ENCODE data around the gene TXN. TPM values are rescaled to one million over a fixed set of nuclear protein-coding genes. Genes with fewer than 3 reads are reported as not detected.

The TXN gene
- total and polyA plus RNA-seq, 2 of the 8 experiments (the other 6 are each of a cell fraction or from before 2014, with no cell fraction given): 297 to 419 TPM

GRCh38 chr9:110228321-110228720, 28.0 kb downstream of the TXN start (continued):
- TF ChIP-seq KDM4A (IDR thresholded peaks at IDR 0.05; ENCODE audit: low read depth, low read length, severe bottlenecking): no peak
- TF ChIP-seq CTBP2 (IDR thresholded peaks at IDR 0.05; ENCODE audit: borderline replicate concordance, insufficient read depth, insufficient read length, low read length): no peak
- TF ChIP-seq RBBP5 (IDR thresholded peaks at IDR 0.05; ENCODE audit: borderline replicate concordance, low read depth, low read length): no peak
- no peak for TF ChIP-seq BCL11A (IDR thresholded peaks at IDR 0.05; ENCODE audit: low read depth in 2 of 2, low read length in 2 of 2)
- no peak for TF ChIP-seq POLR2A (IDR thresholded peaks at IDR 0.05; ENCODE audit: control extremely low read depth in 1 of 2, low read depth in 2 of 2, low read length in 2 of 2)

All from H1 (cell line).